HUES48 (cell line): Measurements from ENCODE around the gene LMOD1.
"Not testable (repeated sequence)": the region's sequence is repeated elsewhere in the genome, so short reads cannot be mapped to it uniquely, and the experiment has no call there.

Source experiments
- H3K27ac ChIP-seq: one replicate; pipeline ENCODE4 v1.7.0; 2013; ENCODE audit warnings: low read depth, low read length, inconsistent platforms
- H3K27me3 ChIP-seq: 2 replicates; pipeline ENCODE4 v1.6.1; 2013; ENCODE audit warnings: mild to moderate bottlenecking, low read length; ENCODE audit not compliant: control insufficient read depth, insufficient read depth
- H3K36me3 ChIP-seq: 2 replicates; pipeline ENCODE4 v1.6.1; 2013; ENCODE audit warnings: low read length; ENCODE audit not compliant: control insufficient read depth, insufficient read depth
- H3K4me1 ChIP-seq: 2 replicates; pipeline ENCODE4 v1.6.1; 2013; ENCODE audit warnings: mild to moderate bottlenecking, low read length; ENCODE audit not compliant: control insufficient read depth, insufficient read depth
- H3K4me3 ChIP-seq: 2 replicates; pipeline ENCODE4 v1.5.1; 2013; ENCODE audit warnings: mild to moderate bottlenecking, low read depth, low read length
- H3K9ac ChIP-seq: 2 replicates; pipeline ENCODE4 v1.6.1; 2013; ENCODE audit warnings: mild to moderate bottlenecking, low read depth, low read length, moderate library complexity
- H3K9me3 ChIP-seq: 2 replicates; pipeline ENCODE4 v1.6.1; 2013; ENCODE audit warnings: low read length; ENCODE audit not compliant: control insufficient read depth, insufficient read depth

LMOD1 gene

GRCh38 chr1:201945157-201945556 lies 1.2 kb downstream of the LMOD1 start:
- H3K36me3 ChIP-seq, result no peaks in the 10 kb centered on the region
- H3K4me3 ChIP-seq, result peak overlapping the region; percentile 61; the same call in 1 of the 2 replicates
- no peak overlapping the region for H3K9ac ChIP-seq
- H3K4me1 ChIP-seq, result peaks cover 25% of the 10 kb centered on the region
- no peak overlapping the region for H3K27ac ChIP-seq
- peaks cover 14% of the 10 kb centered on the region for H3K27me3 ChIP-seq
- H3K9me3 ChIP-seq, result no peaks in the 10 kb centered on the region

- Histone ChIP-seq H3K4me1 (peaks cover 25% of the 10 kb centered on the region), H3K9ac (no peak overlapping the region), H3K4me3 (no peak overlapping the region), H3K27me3 (peaks cover 14% of the 10 kb centered on the region), H3K9me3 (no peaks in the 10 kb centered on the region), H3K36me3 (no peaks in the 10 kb centered on the region), H3K27ac (no peak overlapping the region)
Measured at GRCh38 chr1:201944639-201945038, 1.7 kb downstream of the LMOD1 start.

GRCh38 chr1:201944002-201944401 lies 2.3 kb downstream of the LMOD1 start:
- Histone ChIP-seq H3K9me3 (no peaks in the 10 kb centered on the region), H3K27me3 (peaks cover 14% of the 10 kb centered on the region), H3K4me1 (peaks cover 25% of the 10 kb centered on the region), H3K4me3 (no peak overlapping the region), H3K9ac (no peak overlapping the region), H3K36me3 (no peaks in the 10 kb centered on the region), H3K27ac (no peak overlapping the region)

- H3K4me3 ChIP-seq, result no peak overlapping the region
- peak overlapping the region; percentile 95 for H3K27ac ChIP-seq
- no peaks in the 10 kb centered on the region for H3K36me3 ChIP-seq
- H3K27me3 ChIP-seq, result peaks cover 6% of the 10 kb centered on the region
- H3K4me1 ChIP-seq, result peaks cover 25% of the 10 kb centered on the region
- H3K9ac ChIP-seq, result no peak overlapping the region
- H3K9me3 ChIP-seq, result no peaks in the 10 kb centered on the region
Measured at GRCh38 chr1:201942129-201942495, 4.2 kb downstream of the LMOD1 start.

GRCh38 chr1:201941420-201942128 lies 4.8 kb downstream of the LMOD1 start:
- H3K36me3 ChIP-seq, result no peaks in the 10 kb centered on the region
- peaks cover 25% of the 10 kb centered on the region for H3K4me1 ChIP-seq
- H3K4me3 ChIP-seq, result peak overlapping the region; percentile 26
- H3K9ac ChIP-seq, result peak overlapping the region; percentile 30
- H3K27me3 ChIP-seq, result peaks cover under 1% of the 10 kb centered on the region; the same call in 1 of the 2 replicates
- H3K27ac ChIP-seq, result peak overlapping the region; percentile 95
- no peaks in the 10 kb centered on the region for H3K9me3 ChIP-seq

- H3K27ac ChIP-seq, H3K27me3 ChIP-seq, H3K9me3 ChIP-seq, H3K36me3 ChIP-seq, H3K4me3 ChIP-seq, H3K9ac ChIP-seq: not testable (repeated sequence)
- peaks cover 15% of the 10 kb centered on the region for H3K4me1 ChIP-seq
Measured at GRCh38 chr1:201940316-201940715, 6.0 kb downstream of the LMOD1 start.

- no peaks in the 10 kb centered on the region for H3K27me3 ChIP-seq
- no peaks in the 10 kb centered on the region for H3K9me3 ChIP-seq
- H3K4me3 ChIP-seq, result no peak overlapping the region
- H3K4me1 ChIP-seq, result peaks cover 11% of the 10 kb centered on the region
- H3K9ac ChIP-seq, result no peak overlapping the region
- H3K27ac ChIP-seq, result no peak overlapping the region
- no peaks in the 10 kb centered on the region for H3K36me3 ChIP-seq
Measured at GRCh38 chr1:201939574-201939973, 6.8 kb downstream of the LMOD1 start.

- Histone ChIP-seq H3K9ac (no peak overlapping the region), H3K27ac (no peak overlapping the region), H3K27me3 (no peaks in the 10 kb centered on the region), H3K9me3 (no peaks in the 10 kb centered on the region), H3K4me1 (peaks cover 11% of the 10 kb centered on the region), H3K36me3 (no peaks in the 10 kb centered on the region), H3K4me3 (no peak overlapping the region)
Measured at GRCh38 chr1:201939148-201939547, 7.2 kb downstream of the LMOD1 start.

- peaks cover 11% of the 10 kb centered on the region for H3K4me1 ChIP-seq
- H3K27ac ChIP-seq, result no peak overlapping the region
- no peak overlapping the region for H3K9ac ChIP-seq
- no peak overlapping the region for H3K4me3 ChIP-seq
- H3K9me3 ChIP-seq, result no peaks in the 10 kb centered on the region
- H3K36me3 ChIP-seq, result no peaks in the 10 kb centered on the region
- H3K27me3 ChIP-seq, result no peaks in the 10 kb centered on the region
Measured at GRCh38 chr1:201938440-201939035, 7.8 kb downstream of the LMOD1 start.

GRCh38 chr1:201937624-201938213 lies 8.6 kb downstream of the LMOD1 start:
- H3K9ac ChIP-seq, result no peak overlapping the region
- peaks cover 11% of the 10 kb centered on the region for H3K4me1 ChIP-seq
- no peaks in the 10 kb centered on the region for H3K27me3 ChIP-seq
- no peaks in the 10 kb centered on the region for H3K36me3 ChIP-seq
- H3K9me3 ChIP-seq, result no peaks in the 10 kb centered on the region
- no peak overlapping the region for H3K4me3 ChIP-seq
- H3K27ac ChIP-seq, result no peak overlapping the region

GRCh38 chr1:201933840-201934430 lies 12.4 kb downstream of the LMOD1 start:
- Histone ChIP-seq H3K4me3 (no peak overlapping the region), H3K4me1 (no peaks in the 10 kb centered on the region), H3K9ac (no peak overlapping the region), H3K9me3 (no peaks in the 10 kb centered on the region), H3K36me3 (no peaks in the 10 kb centered on the region), H3K27me3 (no peaks in the 10 kb centered on the region), H3K27ac (no peak overlapping the region)
